Thoracic aorta (tissue), 2 donors: ENCODE data around the gene RSBN1L. TPM values are rescaled to one million over a fixed set of nuclear protein-coding genes. Genes with fewer than 3 reads are reported as not detected.

Experiments used
- ATAC-seq: fragments of 150-250 bp; one replicate; pipeline ENCODE4 v1.8.0; 2017; ENCODE audit warnings: low read depth; ENCODE audit not compliant: insufficient number of reproducible peaks, low FRiP score
- DNase-seq: peaks from one replicate; pipeline ENCODE4 v3.0.0-alpha.2; 2020; ENCODE audit warnings: low spot score
- H3K27ac ChIP-seq, 2 donors: fragments of 200-600 bp; sonication (generic); 1 replicate in 1 of 2; 2 replicates in 1 of 2; pipeline ENCODE4 v1.5.1; 2016; ENCODE audit warnings: mild to moderate bottlenecking in 2 of 2, moderate library complexity in 2 of 2
- H3K27me3 ChIP-seq: fragments of 200-600 bp; sonication (generic); replicated peaks from 2 replicates; pipeline ENCODE4 v1.6.0; 2016; ENCODE audit warnings: mild to moderate bottlenecking; ENCODE audit not compliant: insufficient read depth
- H3K36me3 ChIP-seq: fragments of 200-600 bp; sonication (generic); one replicate; pipeline ENCODE4 v1.5.1; 2016
- H3K4me1 ChIP-seq, 2 donors: fragments of 200-600 bp; sonication (generic); 1 replicate in 1 of 2; 2 replicates in 1 of 2; pipeline versions ENCODE4 v1.5.1 to v1.6.0; 2016; ENCODE audit warnings: low read depth in 2 of 2, mild to moderate bottlenecking in 1 of 2; ENCODE audit not compliant: control insufficient read depth in 1 of 2
- H3K4me3 ChIP-seq: fragments of 200-600 bp; sonication (generic); 2 replicates; pipeline ENCODE4 v1.5.1; 2016; ENCODE audit warnings: mild to moderate bottlenecking
- H3K9me3 ChIP-seq: fragments of 200-600 bp; sonication (generic); 2 replicates; pipeline ENCODE4 v1.5.1; 2016
- CTCF ChIP-seq: fragments of 200-600 bp; sonication (generic); IDR thresholded peaks from one replicate; pipeline ENCODE4 v1.5.1; 2019; ENCODE audit warnings: antibody characterized with exemption
- total RNA-seq, 2 donors: library from RNA; depleted of rRNA; stranded (reverse); fragments of >200 nt; gene quantifications; one replicate each; pipeline versions ENCODE4 v1.1.0 to v1.2.3, GENCODE V29; 2016

RSBN1L gene
- total RNA-seq, 2 donors from 2014 or later: 14.8 to 27.7 TPM

GRCh38 chr7:77800730-77801129 is 104.5 kb downstream of the RSBN1L start:
- Histone ChIP-seq H3K4me1 (peaks cover 13 to 39% of the 10 kb centered on the region in 2 donors), H3K4me3 (no peak overlapping the region), H3K9me3 (no peaks in the 10 kb centered on the region), H3K27me3 (no peaks in the 10 kb centered on the region), H3K27ac (peak overlapping the region; percentile 40 to 80), H3K36me3 (no peaks in the 10 kb centered on the region)
- ATAC-seq (no peak), DNase-seq (no peak)
- TF ChIP-seq CTCF: no peak

- Histone ChIP-seq H3K4me1 (peaks cover 3 to 26% of the 10 kb centered on the region in 2 donors), H3K36me3 (no peaks in the 10 kb centered on the region), H3K27ac (no peak overlapping the region), H3K27me3 (no peaks in the 10 kb centered on the region), H3K9me3 (peaks cover 15% of the 10 kb centered on the region), H3K4me3 (no peak overlapping the region)
- DNase-seq (no peak), ATAC-seq (no peak)
- TF ChIP-seq CTCF: no peak
These were observed 106.5 kb downstream of the RSBN1L start for GRCh38 chr7:77802557-77803405.

- H3K27ac ChIP-seq: no peak overlapping the region
- peaks cover 16% of the 10 kb centered on the region for H3K9me3 ChIP-seq
- H3K4me1 ChIP-seq: peaks cover 0 to 13% of the 10 kb centered on the region in 2 donors
- DNase-seq (no peak), ATAC-seq (no peak)
- no peaks in the 10 kb centered on the region for H3K36me3 ChIP-seq
- H3K4me3 ChIP-seq: no peak overlapping the region
- TF ChIP-seq CTCF: no peak
- no peaks in the 10 kb centered on the region for H3K27me3 ChIP-seq
These were observed 110.2 kb downstream of the RSBN1L start for GRCh38 chr7:77806425-77806824.

GRCh38 chr7:77808517-77808916 is 112.3 kb downstream of the RSBN1L start:
- ATAC-seq (no peak), DNase-seq (no peak)
- Histone ChIP-seq H3K36me3 (no peaks in the 10 kb centered on the region), H3K9me3 (peaks cover 16% of the 10 kb centered on the region), H3K4me1 (peaks cover 11 to 12% of the 10 kb centered on the region in 2 donors), H3K4me3 (no peak overlapping the region), H3K27ac (no peak overlapping the region), H3K27me3 (no peaks in the 10 kb centered on the region)
- no peak for TF ChIP-seq CTCF

- H3K36me3 ChIP-seq: no peaks in the 10 kb centered on the region
- H3K4me1 ChIP-seq: peaks cover 11 to 12% of the 10 kb centered on the region in 2 donors
- no peak for ATAC-seq
- no peak for DNase-seq
- H3K27me3 ChIP-seq: no peaks in the 10 kb centered on the region
- H3K27ac ChIP-seq: peak overlapping the region in 1 of 2 donors; percentile 51
- no peak overlapping the region for H3K4me3 ChIP-seq
- H3K9me3 ChIP-seq: peaks cover 11% of the 10 kb centered on the region
- no peak for TF ChIP-seq CTCF
These were observed 115.4 kb downstream of the RSBN1L start for GRCh38 chr7:77811516-77812289.
